K562 (cell line): Measurements from ENCODE around the gene KCNF1. TPM values are rescaled to one million over a fixed set of nuclear protein-coding genes. Genes with fewer than 3 reads are reported as not detected.

Source experiments
- ATAC-seq: fragments of 200-7000 bp; cut with Tn5 transposase; 3 replicates; pipeline ENCODE4 v1.9.1; 2020; ENCODE audit warnings: moderate library complexity
- BruUV-seq: library from RNA; stranded (reverse); fragments of 400-500 nt; replicated peaks from 2 replicates; lab custom pipeline; 2021; lab: Mats Ljungman, UMichigan
- CTCF ChIA-PET: fragments of 300-600 bp; formaldehyde crosslinking; extraction: SDS; loops from one replicate; lab custom pipeline; 2021; ENCODE audit warnings: low intra/inter-chr PET ratio; lab: Yijun Ruan, JAX
- POLR2A ChIA-PET: fragments of 300-600, 350-650 bp; sonication (Branson Sonifier 250); formaldehyde crosslinking; extraction: SDS; loops from one replicate; lab custom pipeline; 2021; ENCODE audit warnings: antibody characterized with exemption, inconsistent platforms; lab: Yijun Ruan, JAX
- DNase-seq, 4 experiments: peaks; one replicate each; pipeline versions ENCODE4 v3.0.0 to v3.0.0-alpha.2; 2011 to 2018; ENCODE audit warnings: low spot score in 3 of 4, mixed read lengths in 3 of 4; ENCODE audit errors: extremely low read depth in 1 of 4
- FAIRE-seq: peaks from 2 replicates; lab custom pipeline; 2011; peaks lifted over from hg19 to GRCh38; lab: Jason Lieb, UNC
- H2AFZ ChIP-seq: 2 replicates; pipeline ENCODE4 v1.6.0; 2011; ENCODE audit warnings: low read depth, low read length, control low read depth, inconsistent platforms
- H3K27ac ChIP-seq: fragments of 200-600 bp; 3 replicates; pipeline ENCODE4 v1.8.0; 2011; ENCODE audit warnings: low read depth, mild to moderate bottlenecking, control low read depth, inconsistent platforms, low read length, moderate library complexity, mixed read lengths; ENCODE audit errors: extremely low read depth
- H3K27me3 ChIP-seq, 2 experiments: fragments of 300-600 bp in 1 of 2; 2 replicates in 1 of 2; 3 replicates in 1 of 2; pipeline versions ENCODE4 v1.6.0 to v1.8.0; 2011; ENCODE audit warnings: inconsistent platforms in 2 of 2, low read length in 2 of 2, mild to moderate bottlenecking in 1 of 2, mixed read lengths in 1 of 2, moderate library complexity in 1 of 2; ENCODE audit not compliant: control insufficient read depth in 2 of 2, insufficient read depth in 2 of 2
- H3K36me3 ChIP-seq: fragments of 300-600 bp; 3 replicates; pipeline ENCODE4 v1.8.0; 2011; ENCODE audit warnings: mild to moderate bottlenecking, low read length, inconsistent platforms; ENCODE audit not compliant: control insufficient read depth, insufficient read depth
- H3K4me1 ChIP-seq, 2 experiments: fragments of 200-600 bp in 1 of 2; replicated peaks in 1 of 2; 2 replicates in 1 of 2; 3 replicates in 1 of 2; pipeline versions ENCODE4 v1.5.1 to v1.8.0; 2011; ENCODE audit warnings: inconsistent platforms in 2 of 2, low read length in 2 of 2, mild to moderate bottlenecking in 1 of 2, mixed read lengths in 1 of 2, moderate library complexity in 1 of 2; ENCODE audit not compliant: control insufficient read depth in 2 of 2, insufficient read depth in 2 of 2
- H3K4me2 ChIP-seq: 2 replicates; pipeline ENCODE4 v1.6.1; 2011; ENCODE audit warnings: low read length, control low read depth, inconsistent platforms, mixed read lengths; ENCODE audit not compliant: insufficient read depth
- H3K4me3 ChIP-seq: fragments of 200-600 bp; sonication (generic), shearing (Covaris generic); 2 replicates; pipeline ENCODE4 v1.5.1; 2016; ENCODE audit warnings: control low read depth, inconsistent platforms
- H3K79me2 ChIP-seq: fragments of 200-600 bp; 3 replicates; pipeline ENCODE4 v1.8.0; 2011; ENCODE audit warnings: low read length, inconsistent platforms; ENCODE audit not compliant: control insufficient read depth, insufficient read depth
- H3K9ac ChIP-seq, 2 experiments: 2 replicates each; pipeline versions ENCODE4 v1.6.0 to v1.6.1; 2011; ENCODE audit warnings: low read depth in 2 of 2, low read length in 2 of 2, control low read depth in 1 of 2, inconsistent platforms in 1 of 2, mild to moderate bottlenecking in 1 of 2, mixed read lengths in 1 of 2; ENCODE audit not compliant: insufficient read depth in 1 of 2
- H3K9me1 ChIP-seq: one replicate; pipeline ENCODE4 v1.6.0; 2011; ENCODE audit warnings: inconsistent platforms, mild to moderate bottlenecking, low read length, moderate library complexity; ENCODE audit not compliant: control insufficient read depth, insufficient read depth
- H3K9me3 ChIP-seq: replicated peaks from 2 replicates; pipeline ENCODE4 v1.5.1; 2011; ENCODE audit warnings: low read depth, low read length, inconsistent platforms; ENCODE audit not compliant: control insufficient read depth, insufficient read depth
- H4K20me1 ChIP-seq: replicated peaks from 2 replicates; pipeline ENCODE4 v1.6.1; 2011; ENCODE audit warnings: low read length, inconsistent platforms, mixed read lengths; ENCODE audit not compliant: control insufficient read depth, insufficient read depth
- CEBPG ChIP-seq, 3 experiments: fragments of 200-800 bp in 1 of 3; sonication (Bioruptor generic) in 1 of 3; sonication (generic) in 1 of 3; formaldehyde crosslinking in 1 of 3; IDR thresholded peaks in 2 of 3; conservative IDR thresholded peaks in 1 of 3; 2 replicates each; pipeline versions ENCODE4 v1.6.1 to v1.8.0; 2016 to 2022; ENCODE audit warnings: missing compliant biosample characterization in 2 of 3, missing genetic modification characterization in 2 of 3, mild to moderate bottlenecking in 1 of 3, missing genetic modification reagents in 1 of 3
- FOXK1 ChIP-seq: sonication (generic); formaldehyde crosslinking; IDR thresholded peaks from 2 replicates; pipeline ENCODE4 v1.8.0; 2022; ENCODE audit warnings: missing genetic modification reagents, mild to moderate bottlenecking, borderline replicate concordance
- NFRKB ChIP-seq: fragments of 450-650 bp; IDR thresholded peaks from 2 replicates; pipeline ENCODE4 v1.6.1; 2016; ENCODE audit warnings: low read depth
- TAF1 ChIP-seq: IDR thresholded peaks from 2 replicates; pipeline ENCODE4 v1.6.1; 2011; ENCODE audit warnings: mild to moderate bottlenecking, low read length, moderate library complexity; ENCODE audit not compliant: insufficient read depth, control insufficient read depth, severe bottlenecking; ENCODE audit errors: extremely low read depth
- ZNF431 ChIP-seq: sonication (generic); formaldehyde crosslinking; IDR thresholded peaks from 2 replicates; pipeline ENCODE4 v1.8.0; 2022; ENCODE audit warnings: mild to moderate bottlenecking, missing genetic modification reagents
- ZNF57 ChIP-seq: fragments of 450-650 bp; formaldehyde crosslinking; IDR thresholded peaks from 2 replicates; pipeline ENCODE4 v1.4.0; 2020; ENCODE audit warnings: mild to moderate bottlenecking, moderate library complexity
- ZNF586 ChIP-seq: fragments of 450-650 bp; formaldehyde crosslinking; conservative IDR thresholded peaks from 2 replicates; pipeline ENCODE4 v1.4.0; 2020; ENCODE audit warnings: mild to moderate bottlenecking, moderate library complexity
- ZNF785 ChIP-seq: fragments of 250-450 bp; sonication (Bioruptor Pico); IDR thresholded peaks from 2 replicates; pipeline ENCODE4 v1.4.0; 2020; ENCODE audit warnings: mild to moderate bottlenecking
- WGBS: fragments of 100-300 bp; shearing (Covaris generic); methylation state at CpG from one replicate; pipeline ENCODE4 v1.1.6; 2016; ENCODE audit warnings: low coverage, mixed read lengths; ENCODE audit not compliant: insufficient coverage; ENCODE audit errors: missing lambda C conversion rate; 5-methylcytosine and 5-hydroxymethylcytosine counted together
- in situ Hi-C: fragments of 300-500 bp; cut with MboI; formaldehyde crosslinking; loops from 4 replicates; pipeline ENCODE4 v1.15.0; 2018; ENCODE audit warnings: inconsistent platforms, mixed read lengths
- intact Hi-C: fragments of 100-400 bp; cut with micrococcal nuclease; formaldehyde crosslinking; loops from 2 replicates; pipeline ENCODE4 v1.14.2; 2022
- polyA plus RNA-seq, 8 experiments: library from polyadenylated mRNA; depleted of rRNA in 4 of 8; stranded (reverse) in 5 of 8; unstranded in 3 of 8; fragments of >200 nt; fragmentation: Nextera tagmentation in 2 of 8; fragmentation: Illumina TruSeq in 1 of 8; extraction: Ambion mirVana in 2 of 8; extraction: Trizol in 1 of 8; gene quantifications; 2 replicates each; pipeline versions ENCODE4 v1.2.1 to v1.2.3, GENCODE V29; 2011 to 2014; ENCODE audit warnings: inconsistent platforms in 1 of 8, missing spikeins in 1 of 8
- total RNA-seq, 7 experiments: library from RNA; depleted of rRNA in 6 of 7; stranded (reverse); fragments of >200 nt in 6 of 7; fragmentation: Illumina TruSeq in 2 of 7; extraction: Trizol in 2 of 7; gene quantifications; 2 replicates each; pipeline versions ENCODE4 v1.2.1 to v1.2.3, GENCODE V29; 2011 to 2021; ENCODE audit warnings: low replicate concordance in 1 of 7
- TF ChIP-seq, protein P1 (sequence below), 2 experiments: fragments of 150-350 bp in 1 of 2; IDR thresholded peaks; 2 replicates each; pipeline ENCODE4 v1.6.1; 2012 to 2016; ENCODE audit warnings: low read depth in 2 of 2, low read length in 2 of 2, mild to moderate bottlenecking in 1 of 2, moderate library complexity in 1 of 2

Gene KCNF1
- total and polyA plus RNA-seq, 9 of the 15 experiments (the other 6 are each of a cell fraction or from before 2014, with no cell fraction given): not detected

DNA sequence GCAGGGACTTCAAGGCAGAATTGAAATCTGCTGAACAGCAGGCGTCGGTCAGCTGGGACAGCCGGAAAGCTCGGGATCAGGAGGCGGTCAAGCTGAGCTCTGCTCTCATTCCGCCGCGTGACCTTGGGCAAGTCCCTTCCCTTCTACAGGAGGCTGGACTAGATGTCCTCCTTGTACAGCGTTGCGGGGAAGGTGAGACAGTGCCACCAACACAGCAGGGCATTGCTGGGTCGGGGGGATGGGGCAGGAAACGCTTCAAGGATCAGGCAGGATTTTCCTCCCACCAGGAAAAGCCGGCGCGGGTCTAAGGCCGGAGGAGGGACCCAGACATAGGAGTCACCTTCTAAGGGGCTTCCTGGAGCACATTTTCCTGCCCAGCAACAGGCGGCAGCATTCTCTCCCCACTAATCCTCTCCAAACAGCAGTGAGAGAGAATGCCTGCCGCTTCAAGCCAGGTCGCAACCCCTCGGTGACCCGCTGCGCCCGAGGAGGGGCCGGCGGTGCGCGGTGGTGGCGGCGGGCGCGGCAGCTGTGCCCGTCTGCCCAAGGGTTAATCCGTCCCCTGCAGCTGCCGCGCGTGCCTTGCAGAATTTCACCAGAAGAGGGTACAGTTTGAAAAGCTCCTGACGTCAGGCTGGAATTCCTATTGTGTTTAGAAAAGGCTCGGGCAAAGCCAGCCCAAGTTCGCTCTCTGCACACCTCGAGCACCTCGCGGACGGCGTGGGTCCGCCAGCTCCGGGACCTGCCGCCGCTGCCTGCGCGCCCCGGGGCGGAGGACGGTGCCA lies at the start of gene KCNF1 (continued):
- TF ChIP-seq CEBPG (CRISPR knock-in tag; IDR thresholded peaks at IDR 0.05): no peak
- TF ChIP-seq CEBPG (tag; conservative IDR thresholded peaks at IDR 0.05 in 1 of 2, IDR thresholded peaks at IDR 0.05 in 1 of 2): no peak
- no peak for TF ChIP-seq FOXK1 (CRISPR knock-in tag)
- TF ChIP-seq ZNF57 (CRISPR knock-in tag): no peak
- TF ChIP-seq ZNF431 (CRISPR knock-in tag): no peak
- TF ChIP-seq, all 486 proteins: peak for 0

DNA sequence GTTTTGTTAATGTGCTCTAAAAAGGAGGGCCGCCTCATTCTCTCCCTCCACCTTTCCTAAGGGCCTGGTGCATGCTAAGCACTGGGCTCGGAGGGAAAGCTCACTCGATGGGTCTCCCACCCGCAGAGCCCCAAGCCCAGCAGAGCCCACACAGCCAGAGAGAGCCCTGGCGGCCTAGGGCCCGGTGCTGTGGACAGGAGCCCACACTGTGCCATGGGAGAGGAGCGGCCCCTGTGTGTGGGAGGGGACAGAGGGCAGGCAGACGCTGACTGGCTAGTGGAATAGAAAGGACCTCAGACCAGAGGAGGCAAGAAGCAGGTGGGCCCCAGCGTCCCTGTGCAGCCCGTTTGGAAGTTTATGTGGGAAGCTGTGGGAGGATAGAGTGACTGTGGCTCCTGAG lies 49.4 kb upstream of the KCNF1 start:
- in situ Hi-C loops: no loop called here
- Histone ChIP-seq H3K79me2 (no peaks in the 10 kb centered on the region), H2AFZ (no peak overlapping the region), H3K36me3 (no peaks in the 10 kb centered on the region), H3K9me1 (no peaks in the 10 kb centered on the region), H4K20me1 (peaks cover 6% of the 10 kb centered on the region; the same call in 1 of the 2 replicates), H3K4me3 (no peak overlapping the region), H3K27me3 (peaks cover 48 to 71% of the 10 kb centered on the region in 2 experiments), H3K27ac (no peak overlapping the region), H3K4me2 (no peak overlapping the region), H3K9me3 (no peaks in the 10 kb centered on the region), H3K9ac (no peak overlapping the region), H3K4me1 (no peaks in the 10 kb centered on the region)
- TF ChIP-seq, protein P1, sequence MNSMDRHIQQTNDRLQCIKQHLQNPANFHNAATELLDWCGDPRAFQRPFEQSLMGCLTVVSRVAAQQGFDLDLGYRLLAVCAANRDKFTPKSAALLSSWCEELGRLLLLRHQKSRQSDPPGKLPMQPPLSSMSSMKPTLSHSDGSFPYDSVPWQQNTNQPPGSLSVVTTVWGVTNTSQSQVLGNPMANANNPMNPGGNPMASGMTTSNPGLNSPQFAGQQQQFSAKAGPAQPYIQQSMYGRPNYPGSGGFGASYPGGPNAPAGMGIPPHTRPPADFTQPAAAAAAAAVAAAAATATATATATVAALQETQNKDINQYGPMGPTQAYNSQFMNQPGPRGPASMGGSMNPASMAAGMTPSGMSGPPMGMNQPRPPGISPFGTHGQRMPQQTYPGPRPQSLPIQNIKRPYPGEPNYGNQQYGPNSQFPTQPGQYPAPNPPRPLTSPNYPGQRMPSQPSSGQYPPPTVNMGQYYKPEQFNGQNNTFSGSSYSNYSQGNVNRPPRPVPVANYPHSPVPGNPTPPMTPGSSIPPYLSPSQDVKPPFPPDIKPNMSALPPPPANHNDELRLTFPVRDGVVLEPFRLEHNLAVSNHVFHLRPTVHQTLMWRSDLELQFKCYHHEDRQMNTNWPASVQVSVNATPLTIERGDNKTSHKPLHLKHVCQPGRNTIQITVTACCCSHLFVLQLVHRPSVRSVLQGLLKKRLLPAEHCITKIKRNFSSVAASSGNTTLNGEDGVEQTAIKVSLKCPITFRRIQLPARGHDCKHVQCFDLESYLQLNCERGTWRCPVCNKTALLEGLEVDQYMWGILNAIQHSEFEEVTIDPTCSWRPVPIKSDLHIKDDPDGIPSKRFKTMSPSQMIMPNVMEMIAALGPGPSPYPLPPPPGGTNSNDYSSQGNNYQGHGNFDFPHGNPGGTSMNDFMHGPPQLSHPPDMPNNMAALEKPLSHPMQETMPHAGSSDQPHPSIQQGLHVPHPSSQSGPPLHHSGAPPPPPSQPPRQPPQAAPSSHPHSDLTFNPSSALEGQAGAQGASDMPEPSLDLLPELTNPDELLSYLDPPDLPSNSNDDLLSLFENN (IDR thresholded peaks at IDR 0.05; ENCODE audit: low read depth in 2 of 2, low read length in 2 of 2): no peak
- no peak for TF ChIP-seq ZNF785 (CRISPR knock-in tag)
- no peak for TF ChIP-seq ZNF586 (CRISPR knock-in tag)
- no peak for TF ChIP-seq TAF1
- no peak for TF ChIP-seq NFRKB
- intact Hi-C loops: no loop called here
- CTCF ChIA-PET: no interaction called here
- DNase-seq (no peak), ATAC-seq (no peak), FAIRE-seq (no peak)
- no TSS peak for BruUV-seq
- under 1% methylated on average over 10 of the region's 10 CpGs for WGBS
- POLR2A ChIA-PET: no interaction called here
